ENCODE measurements around the gene ARHGEF1. TPM values are rescaled to one million over a fixed set of nuclear protein-coding genes. Genes with fewer than 3 reads are reported as not detected.
A peak's percentile ranks its signal among the peaks of the same experiment; 100 is the strongest.

Gene ARHGEF1
- total RNA-seq, 3 donors from 2014 or later (not counting 1 experiment from before 2014, with no cell fraction given) = 1,177 to 1,409 (median 1,354) TPM

GRCh38 chr19:41926763-41927496 lies 43.9 kb downstream of the ARHGEF1 start:
- Histone ChIP-seq H3K4me1 (ENCODE audit: control insufficient read depth, insufficient read depth, low read length) (peaks cover 40% of the 10 kb centered on the region), H3K27me3 (ENCODE audit: control insufficient read depth, insufficient read depth, low read length) (peaks cover 49% of the 10 kb centered on the region), H3K9me3 (ENCODE audit: control insufficient read depth, insufficient read depth, low read length) (no peaks in the 10 kb centered on the region), H3K4me3 (ENCODE audit: low read length) (no peak overlapping the region), H3K27ac (ENCODE audit: low read length) (no peak overlapping the region), H3K36me3 (ENCODE audit: control insufficient read depth, insufficient read depth, low read length) (no peaks in the 10 kb centered on the region)
- Mint-ChIP-seq H3K4me1 (peaks cover 25 to 39% of the 10 kb centered on the region in 2 donors), H3K27ac (no peak overlapping the region), H3K36me3 (no peaks in the 10 kb centered on the region), H3K9me3 (no peaks in the 10 kb centered on the region), H3K4me3 (no peak overlapping the region), H3K27me3 (ENCODE audit: low read depth in 2 of 2) (peaks cover 12 to 16% of the 10 kb centered on the region in 2 donors)
- TF ChIP-seq CTCF (IDR thresholded peaks at IDR 0.05) = no peak
- no peak for ATAC-seq
- 73% methylated on average over 16 of the region's 16 CpGs for WGBS (ENCODE audit: insufficient coverage)
- intact Hi-C loops (cut with micrococcal nuclease) = no loop called here
- no peak for DNase-seq

- H3K9me3 Mint-ChIP-seq = no peaks in the 10 kb centered on the region
- H3K4me3 ChIP-seq (ENCODE audit: low read length) = peak overlapping the region; percentile 48
- H3K27me3 Mint-ChIP-seq (ENCODE audit: low read depth in 2 of 2) = peaks cover 7 to 13% of the 10 kb centered on the region in 2 donors
- H3K36me3 Mint-ChIP-seq = no peaks in the 10 kb centered on the region
- H3K9me3 ChIP-seq (ENCODE audit: control insufficient read depth, insufficient read depth, low read length) = no peaks in the 10 kb centered on the region
- H3K27ac ChIP-seq (ENCODE audit: low read length) = peak overlapping the region; percentile 20
- peak in 1 of 2 donors; percentile 62 for DNase-seq
- WGBS (ENCODE audit: insufficient coverage) = 6% methylated on average over 35 of the region's 43 CpGs
- H3K27me3 ChIP-seq (ENCODE audit: control insufficient read depth, insufficient read depth, low read length) = peaks cover 42% of the 10 kb centered on the region
- TF ChIP-seq CTCF (IDR thresholded peaks at IDR 0.05) = no peak
- peak overlapping the region; percentile 92 for H3K4me3 Mint-ChIP-seq
- no peaks in the 10 kb centered on the region for H3K36me3 ChIP-seq (ENCODE audit: control insufficient read depth, insufficient read depth, low read length)
- intact Hi-C loops (cut with micrococcal nuclease) = no loop called here
- H3K4me1 ChIP-seq (ENCODE audit: control insufficient read depth, insufficient read depth, low read length) = peaks cover 40% of the 10 kb centered on the region
- peaks cover 20 to 37% of the 10 kb centered on the region in 2 donors for H3K4me1 Mint-ChIP-seq
- peak; percentile 45 to 58 (median 55) for ATAC-seq
- H3K27ac Mint-ChIP-seq = peak overlapping the region in 1 of 2 donors; percentile 24
Observed at GRCh38 chr19:41927497-41928192, 44.7 kb downstream of the ARHGEF1 start.

GRCh38 chr19:41928221-41928683 lies 45.3 kb downstream of the ARHGEF1 start, which contains the start of gene ERFL:
TSS of gene ERFL (minus strand) at chr19:41928449. CDS start at chr19:41912919, 15,530 bp downstream.
- Histone ChIP-seq H3K4me3 (ENCODE audit: low read length) (peak within 1 kb of the TSS; percentile 49), H3K27me3 (ENCODE audit: control insufficient read depth, insufficient read depth, low read length) (peaks cover 39% of the 10 kb centered on the region), H3K27ac (ENCODE audit: low read length) (peak within 1 kb of the TSS; percentile 20), H3K36me3 (ENCODE audit: control insufficient read depth, insufficient read depth, low read length) (no peaks in the 10 kb centered on the region), H3K4me1 (ENCODE audit: control insufficient read depth, insufficient read depth, low read length) (peaks cover 40% of the 10 kb centered on the region), H3K9me3 (ENCODE audit: control insufficient read depth, insufficient read depth, low read length) (no peaks in the 10 kb centered on the region)
- H3K27me3 Mint-ChIP-seq (ENCODE audit: low read depth in 2 of 2) = peaks cover 4 to 10% of the 10 kb centered on the region in 2 donors
- H3K4me1 Mint-ChIP-seq = peaks cover 21 to 39% of the 10 kb centered on the region in 2 donors
- WGBS (ENCODE audit: insufficient coverage) = under 1% methylated on average over 49 of the region's 49 CpGs
- peak in 1 of 2 donors; percentile 59 for DNase-seq
- no peaks in the 10 kb centered on the region for H3K9me3 Mint-ChIP-seq
- intact Hi-C loops (cut with micrococcal nuclease) = no loop called here
- H3K27ac Mint-ChIP-seq = peak within 1 kb of the TSS; percentile 24 to 80
- H3K4me3 Mint-ChIP-seq = peak within 1 kb of the TSS; percentile 92
- H3K36me3 Mint-ChIP-seq = no peaks in the 10 kb centered on the region
- peak; percentile 4 to 49 (median 43) for ATAC-seq
- TF ChIP-seq CTCF (IDR thresholded peaks at IDR 0.05) = no peak

All from natural killer cell (primary cell).